OCI-M1 (cell line): ENCODE data around the gene ZNF791.
"Not testable (repeated sequence)": the region's sequence is repeated elsewhere in the genome, so short reads cannot be mapped to it uniquely, and the experiment has no call there.

Experiments used
- DNase-seq: peaks from one replicate; lab custom pipeline; 2025; lab: John Stamatoyannopoulos, UW

The ZNF791 gene

GRCh38 chr19:12667731-12668302 is 57.1 kb downstream of the ZNF791 start:
- DNase-seq: no peak

GRCh38 chr19:12668346-12668745 is 57.6 kb downstream of the ZNF791 start:
- no peak for DNase-seq

- DNase-seq: peak; percentile 55
Measured at GRCh38 chr19:12668932-12669269, 58.2 kb downstream of the ZNF791 start.

- DNase-seq: peak; percentile 78
Measured at GRCh38 chr19:12669270-12670158, 58.8 kb downstream of the ZNF791 start.

- DNase-seq: no peak
Measured at GRCh38 chr19:12670159-12670928, 59.6 kb downstream of the ZNF791 start.

GRCh38 chr19:12672744-12673143 is 62.0 kb downstream of the ZNF791 start:
- no peak for DNase-seq

GRCh38 chr19:12675399-12675798 is 64.7 kb downstream of the ZNF791 start:
- no peak for DNase-seq

- DNase-seq: no peak
Measured at GRCh38 chr19:12675940-12676339, 65.2 kb downstream of the ZNF791 start.

GRCh38 chr19:12676384-12676792 is 65.7 kb downstream of the ZNF791 start:
- peak; percentile 75 for DNase-seq

- DNase-seq: no peak
Measured at GRCh38 chr19:12676928-12677327, 66.2 kb downstream of the ZNF791 start.

GRCh38 chr19:12678039-12678438 is 67.3 kb downstream of the ZNF791 start:
- not testable (repeated sequence) for DNase-seq

- DNase-seq: no peak
Measured at GRCh38 chr19:12680034-12680433, 69.3 kb downstream of the ZNF791 start.

GRCh38 chr19:12681074-12681987 is 70.6 kb downstream of the ZNF791 start, which contains the start of gene DHPS:
TSS of gene DHPS (minus strand) at chr19:12681880. CDS start at chr19:12681766, 114 bp downstream.
- peak; percentile 96 for DNase-seq
